ENCODE measurements around the gene KRT78.

The KRT78 gene

GRCh38 chr12:52799505-52800211, 49.1 kb downstream of the KRT78 start:
- Histone ChIP-seq H3K36me3 (ENCODE audit: control insufficient read depth, insufficient read depth, low read length) (no peaks in the 10 kb centered on the region), H2AFZ (no peak overlapping the region), H3K9ac (no peak overlapping the region), H3K27ac (no peak overlapping the region), H3K4me2 (ENCODE audit: low read length) (no peak overlapping the region), H3K9me3 (ENCODE audit: control insufficient read depth, low read length) (no peaks in the 10 kb centered on the region), H3K4me1 (no peaks in the 10 kb centered on the region), H3K79me2 (no peaks in the 10 kb centered on the region), H3K4me3 (ENCODE audit: low read depth, low read length) (no peak overlapping the region), H3K27me3 (ENCODE audit: control insufficient read depth, insufficient read depth, low read length) (no peaks in the 10 kb centered on the region)
- no peak for TF ChIP-seq CTCF (IDR thresholded peaks at IDR 0.05)

GRCh38 chr12:52798671-52799504, 49.9 kb downstream of the KRT78 start:
- no peak overlapping the region for H3K4me3 ChIP-seq (ENCODE audit: low read depth, low read length)
- no peaks in the 10 kb centered on the region for H3K79me2 ChIP-seq
- H3K4me2 ChIP-seq (ENCODE audit: low read length) = no peak overlapping the region
- H2AFZ ChIP-seq = no peak overlapping the region
- no peaks in the 10 kb centered on the region for H3K27me3 ChIP-seq (ENCODE audit: control insufficient read depth, insufficient read depth, low read length)
- H3K9ac ChIP-seq = no peak overlapping the region
- no peak for TF ChIP-seq CTCF (IDR thresholded peaks at IDR 0.05)
- no peaks in the 10 kb centered on the region for H3K4me1 ChIP-seq
- H3K36me3 ChIP-seq (ENCODE audit: control insufficient read depth, insufficient read depth, low read length) = no peaks in the 10 kb centered on the region
- H3K27ac ChIP-seq = no peak overlapping the region
- no peaks in the 10 kb centered on the region for H3K9me3 ChIP-seq (ENCODE audit: control insufficient read depth, low read length)

- no peak overlapping the region for H3K27ac ChIP-seq
- H3K4me2 ChIP-seq (ENCODE audit: low read length) = no peak overlapping the region
- no peak for TF ChIP-seq CTCF (IDR thresholded peaks at IDR 0.05)
- no peaks in the 10 kb centered on the region for H3K36me3 ChIP-seq (ENCODE audit: control insufficient read depth, insufficient read depth, low read length)
- H3K9ac ChIP-seq = no peak overlapping the region
- H3K9me3 ChIP-seq (ENCODE audit: control insufficient read depth, low read length) = no peaks in the 10 kb centered on the region
- no peaks in the 10 kb centered on the region for H3K4me1 ChIP-seq
- H2AFZ ChIP-seq = no peak overlapping the region
- H3K27me3 ChIP-seq (ENCODE audit: control insufficient read depth, insufficient read depth, low read length) = no peaks in the 10 kb centered on the region
- no peak overlapping the region for H3K4me3 ChIP-seq (ENCODE audit: low read depth, low read length)
- H3K79me2 ChIP-seq = no peaks in the 10 kb centered on the region
Observed at GRCh38 chr12:52798003-52798670, 50.7 kb downstream of the KRT78 start.

DNA sequence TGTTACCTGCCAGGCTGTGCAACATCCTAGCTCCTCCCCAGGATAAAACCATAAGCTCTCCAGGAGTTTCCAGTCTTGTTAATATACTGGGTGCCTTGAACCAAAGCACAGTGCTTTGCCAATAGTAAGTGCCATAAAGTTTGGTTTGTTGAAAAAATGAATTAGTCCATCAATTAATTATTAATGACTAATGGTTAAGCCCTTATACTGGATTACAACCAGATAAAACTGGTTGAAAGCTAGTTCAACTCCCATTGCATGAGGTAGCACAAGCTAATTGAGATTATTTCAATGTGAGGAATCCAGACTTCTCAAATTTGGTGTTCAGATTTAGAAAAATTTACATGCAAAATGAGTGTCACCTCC, 51.3 kb downstream of the KRT78 start:
- H3K4me3 ChIP-seq (ENCODE audit: low read depth, low read length) = no peak overlapping the region
- no peak overlapping the region for H3K4me2 ChIP-seq (ENCODE audit: low read length)
- H3K27ac ChIP-seq = no peak overlapping the region
- no peak overlapping the region for H2AFZ ChIP-seq
- H3K27me3 ChIP-seq (ENCODE audit: control insufficient read depth, insufficient read depth, low read length) = no peaks in the 10 kb centered on the region
- no peak for TF ChIP-seq CTCF (IDR thresholded peaks at IDR 0.05)
- H3K79me2 ChIP-seq = no peaks in the 10 kb centered on the region
- H3K4me1 ChIP-seq = no peaks in the 10 kb centered on the region
- no peaks in the 10 kb centered on the region for H3K9me3 ChIP-seq (ENCODE audit: control insufficient read depth, low read length)
- H3K9ac ChIP-seq = no peak overlapping the region
- no peaks in the 10 kb centered on the region for H3K36me3 ChIP-seq (ENCODE audit: control insufficient read depth, insufficient read depth, low read length)

All from parathyroid adenoma (tissue), 2 donors.